Measurements from ENCODE around the gene WDFY2.

The WDFY2 gene

GRCh38 chr13:51624207-51624606, 39.9 kb downstream of the WDFY2 start:
- Histone ChIP-seq H3K27me3 (ENCODE audit: insufficient read depth, low read length, poor library complexity, severe bottlenecking) (no peaks in the 10 kb centered on the region), H3K4me1 (ENCODE audit: insufficient read depth, low read length, poor library complexity, severe bottlenecking) (peaks cover 27% of the 10 kb centered on the region), H3K36me3 (ENCODE audit: insufficient read depth, low read length) (no peaks in the 10 kb centered on the region), H4K20me1 (ENCODE audit: insufficient read depth, low read length, poor library complexity, severe bottlenecking) (peaks cover 2% of the 10 kb centered on the region), H3K9me2 (replicated peaks; ENCODE audit: low read depth, low read length) (no peaks in the 10 kb centered on the region), H3K4me3 (ENCODE audit: low read length, poor library complexity, severe bottlenecking) (no peak overlapping the region), H3K9me3 (ENCODE audit: insufficient read depth, low read depth, low read length) (no peaks in the 10 kb centered on the region), H2AFZ (ENCODE audit: low read length) (no peak overlapping the region), H3K79me2 (ENCODE audit: insufficient read depth, low read length) (peaks cover 45% of the 10 kb centered on the region), H3K4me2 (ENCODE audit: low read depth, low read length, poor library complexity, severe bottlenecking) (no peak overlapping the region), H3F3A (ENCODE audit: low read depth) (no peaks in the 10 kb centered on the region), H3K9ac (ENCODE audit: low read depth, low read length, poor library complexity, severe bottlenecking) (no peak overlapping the region)
- TF ChIP-seq, protein P1, sequence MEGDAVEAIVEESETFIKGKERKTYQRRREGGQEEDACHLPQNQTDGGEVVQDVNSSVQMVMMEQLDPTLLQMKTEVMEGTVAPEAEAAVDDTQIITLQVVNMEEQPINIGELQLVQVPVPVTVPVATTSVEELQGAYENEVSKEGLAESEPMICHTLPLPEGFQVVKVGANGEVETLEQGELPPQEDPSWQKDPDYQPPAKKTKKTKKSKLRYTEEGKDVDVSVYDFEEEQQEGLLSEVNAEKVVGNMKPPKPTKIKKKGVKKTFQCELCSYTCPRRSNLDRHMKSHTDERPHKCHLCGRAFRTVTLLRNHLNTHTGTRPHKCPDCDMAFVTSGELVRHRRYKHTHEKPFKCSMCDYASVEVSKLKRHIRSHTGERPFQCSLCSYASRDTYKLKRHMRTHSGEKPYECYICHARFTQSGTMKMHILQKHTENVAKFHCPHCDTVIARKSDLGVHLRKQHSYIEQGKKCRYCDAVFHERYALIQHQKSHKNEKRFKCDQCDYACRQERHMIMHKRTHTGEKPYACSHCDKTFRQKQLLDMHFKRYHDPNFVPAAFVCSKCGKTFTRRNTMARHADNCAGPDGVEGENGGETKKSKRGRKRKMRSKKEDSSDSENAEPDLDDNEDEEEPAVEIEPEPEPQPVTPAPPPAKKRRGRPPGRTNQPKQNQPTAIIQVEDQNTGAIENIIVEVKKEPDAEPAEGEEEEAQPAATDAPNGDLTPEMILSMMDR (conservative IDR thresholded peaks at IDR 0.05; ENCODE audit: low read length), result no peak
- no peak for TF ChIP-seq EZH2phosphoT487 (IDR thresholded peaks at IDR 0.05; ENCODE audit: borderline replicate concordance)

- Histone ChIP-seq H3K79me2 (ENCODE audit: insufficient read depth, low read length) (peaks cover 45% of the 10 kb centered on the region), H3K9me2 (replicated peaks; ENCODE audit: low read depth, low read length) (no peaks in the 10 kb centered on the region), H3K4me3 (ENCODE audit: low read length, poor library complexity, severe bottlenecking) (no peak overlapping the region), H3K27me3 (ENCODE audit: insufficient read depth, low read length, poor library complexity, severe bottlenecking) (no peaks in the 10 kb centered on the region), H3K36me3 (ENCODE audit: insufficient read depth, low read length) (no peaks in the 10 kb centered on the region), H3K9me3 (ENCODE audit: insufficient read depth, low read depth, low read length) (no peaks in the 10 kb centered on the region), H3F3A (ENCODE audit: low read depth) (no peaks in the 10 kb centered on the region), H4K20me1 (ENCODE audit: insufficient read depth, low read length, poor library complexity, severe bottlenecking) (peaks cover 2% of the 10 kb centered on the region), H3K4me1 (ENCODE audit: insufficient read depth, low read length, poor library complexity, severe bottlenecking) (peaks cover 27% of the 10 kb centered on the region), H3K4me2 (ENCODE audit: low read depth, low read length, poor library complexity, severe bottlenecking) (no peak overlapping the region), H2AFZ (ENCODE audit: low read length) (no peak overlapping the region), H3K9ac (ENCODE audit: low read depth, low read length, poor library complexity, severe bottlenecking) (no peak overlapping the region)
- TF ChIP-seq, protein P1 (conservative IDR thresholded peaks at IDR 0.05; ENCODE audit: low read length), result no peak
- no peak for TF ChIP-seq EZH2phosphoT487 (IDR thresholded peaks at IDR 0.05; ENCODE audit: borderline replicate concordance)
These were observed 40.6 kb downstream of the WDFY2 start for GRCh38 chr13:51624695-51625345.

GRCh38 chr13:51625555-51626345, 41.5 kb downstream of the WDFY2 start:
- Histone ChIP-seq H3K4me2 (ENCODE audit: low read depth, low read length, poor library complexity, severe bottlenecking) (no peak overlapping the region), H3K79me2 (ENCODE audit: insufficient read depth, low read length) (peaks cover 46% of the 10 kb centered on the region), H3F3A (ENCODE audit: low read depth) (no peaks in the 10 kb centered on the region), H3K27me3 (ENCODE audit: insufficient read depth, low read length, poor library complexity, severe bottlenecking) (no peaks in the 10 kb centered on the region), H3K4me1 (ENCODE audit: insufficient read depth, low read length, poor library complexity, severe bottlenecking) (peaks cover 27% of the 10 kb centered on the region), H2AFZ (ENCODE audit: low read length) (no peak overlapping the region), H3K36me3 (ENCODE audit: insufficient read depth, low read length) (no peaks in the 10 kb centered on the region), H3K9me2 (replicated peaks; ENCODE audit: low read depth, low read length) (no peaks in the 10 kb centered on the region), H4K20me1 (ENCODE audit: insufficient read depth, low read length, poor library complexity, severe bottlenecking) (peaks cover 2% of the 10 kb centered on the region), H3K9me3 (ENCODE audit: insufficient read depth, low read depth, low read length) (no peaks in the 10 kb centered on the region), H3K9ac (ENCODE audit: low read depth, low read length, poor library complexity, severe bottlenecking) (no peak overlapping the region), H3K4me3 (ENCODE audit: low read length, poor library complexity, severe bottlenecking) (no peak overlapping the region)
- TF ChIP-seq, protein P1 (conservative IDR thresholded peaks at IDR 0.05; ENCODE audit: low read length), result no peak
- TF ChIP-seq EZH2phosphoT487 (IDR thresholded peaks at IDR 0.05; ENCODE audit: borderline replicate concordance), result no peak
